Peyer's patch (tissue), 4 donors: ENCODE measurements around the gene P2RX6.

ENCODE experiments used
- POLR2A ChIP-seq, 2 donors: fragments of 450-650 bp; IDR thresholded peaks; one replicate each; pipeline ENCODE4 v1.5.1; 2017; ENCODE audit warnings: antibody characterized with exemption in 2 of 2, mild to moderate bottlenecking in 2 of 2, moderate library complexity in 2 of 2
- TF ChIP-seq, protein P1 (sequence below), 6 experiments: fragments of 450-650 bp in 4 of 6; fragments of 200-600 bp in 2 of 6; sonication (generic) in 1 of 6; IDR thresholded peaks; one replicate each; pipeline ENCODE4 v1.5.1; 2017 to 2019; ENCODE audit warnings: antibody characterized with exemption in 6 of 6, mild to moderate bottlenecking in 3 of 6, moderate library complexity in 1 of 6

GRCh38 chr22:21074102-21074715 is 59.2 kb downstream of the P2RX6 start:
- TF ChIP-seq, protein P1, sequence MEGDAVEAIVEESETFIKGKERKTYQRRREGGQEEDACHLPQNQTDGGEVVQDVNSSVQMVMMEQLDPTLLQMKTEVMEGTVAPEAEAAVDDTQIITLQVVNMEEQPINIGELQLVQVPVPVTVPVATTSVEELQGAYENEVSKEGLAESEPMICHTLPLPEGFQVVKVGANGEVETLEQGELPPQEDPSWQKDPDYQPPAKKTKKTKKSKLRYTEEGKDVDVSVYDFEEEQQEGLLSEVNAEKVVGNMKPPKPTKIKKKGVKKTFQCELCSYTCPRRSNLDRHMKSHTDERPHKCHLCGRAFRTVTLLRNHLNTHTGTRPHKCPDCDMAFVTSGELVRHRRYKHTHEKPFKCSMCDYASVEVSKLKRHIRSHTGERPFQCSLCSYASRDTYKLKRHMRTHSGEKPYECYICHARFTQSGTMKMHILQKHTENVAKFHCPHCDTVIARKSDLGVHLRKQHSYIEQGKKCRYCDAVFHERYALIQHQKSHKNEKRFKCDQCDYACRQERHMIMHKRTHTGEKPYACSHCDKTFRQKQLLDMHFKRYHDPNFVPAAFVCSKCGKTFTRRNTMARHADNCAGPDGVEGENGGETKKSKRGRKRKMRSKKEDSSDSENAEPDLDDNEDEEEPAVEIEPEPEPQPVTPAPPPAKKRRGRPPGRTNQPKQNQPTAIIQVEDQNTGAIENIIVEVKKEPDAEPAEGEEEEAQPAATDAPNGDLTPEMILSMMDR (IDR thresholded peaks at IDR 0.05), result no peak
- no peak for TF ChIP-seq POLR2A (IDR thresholded peaks at IDR 0.05)
